Erythroblast (primary cell): ENCODE results near the gene SUGCT.

ENCODE experiments used
- GATA1 ChIP-seq: IDR thresholded peaks from 2 replicates; pipeline ENCODE4 v1.6.1; 2011; ENCODE audit warnings: low read depth, mild to moderate bottlenecking, control low read depth, low read length, moderate library complexity
- POLR2A ChIP-seq: IDR thresholded peaks from 2 replicates; pipeline ENCODE4 v1.6.1; 2011; ENCODE audit warnings: mild to moderate bottlenecking, low read length

DNA sequence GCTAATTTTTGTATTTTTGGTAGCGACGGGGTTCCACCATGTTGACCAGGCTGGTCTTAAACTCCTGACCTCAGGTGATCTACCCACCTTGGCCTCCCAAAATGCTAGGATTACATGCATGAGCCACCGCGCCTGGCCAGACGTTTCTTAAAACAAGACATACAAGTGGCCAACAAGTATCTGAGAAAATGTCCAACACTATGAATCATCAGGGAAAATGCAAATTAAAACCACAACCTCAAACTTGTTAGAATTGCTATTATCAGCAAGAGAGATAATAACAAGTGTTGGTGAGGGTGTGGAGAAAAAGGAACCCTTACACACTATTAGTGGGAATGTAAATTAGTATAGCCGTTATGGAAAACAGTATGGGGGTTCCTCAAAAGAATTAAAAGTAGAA lies 148.6 kb downstream of the SUGCT start:
- TF ChIP-seq POLR2A, result no peak
- no peak for TF ChIP-seq GATA1
